ENCODE results near the gene DICER1.

The DICER1 gene

DNA sequence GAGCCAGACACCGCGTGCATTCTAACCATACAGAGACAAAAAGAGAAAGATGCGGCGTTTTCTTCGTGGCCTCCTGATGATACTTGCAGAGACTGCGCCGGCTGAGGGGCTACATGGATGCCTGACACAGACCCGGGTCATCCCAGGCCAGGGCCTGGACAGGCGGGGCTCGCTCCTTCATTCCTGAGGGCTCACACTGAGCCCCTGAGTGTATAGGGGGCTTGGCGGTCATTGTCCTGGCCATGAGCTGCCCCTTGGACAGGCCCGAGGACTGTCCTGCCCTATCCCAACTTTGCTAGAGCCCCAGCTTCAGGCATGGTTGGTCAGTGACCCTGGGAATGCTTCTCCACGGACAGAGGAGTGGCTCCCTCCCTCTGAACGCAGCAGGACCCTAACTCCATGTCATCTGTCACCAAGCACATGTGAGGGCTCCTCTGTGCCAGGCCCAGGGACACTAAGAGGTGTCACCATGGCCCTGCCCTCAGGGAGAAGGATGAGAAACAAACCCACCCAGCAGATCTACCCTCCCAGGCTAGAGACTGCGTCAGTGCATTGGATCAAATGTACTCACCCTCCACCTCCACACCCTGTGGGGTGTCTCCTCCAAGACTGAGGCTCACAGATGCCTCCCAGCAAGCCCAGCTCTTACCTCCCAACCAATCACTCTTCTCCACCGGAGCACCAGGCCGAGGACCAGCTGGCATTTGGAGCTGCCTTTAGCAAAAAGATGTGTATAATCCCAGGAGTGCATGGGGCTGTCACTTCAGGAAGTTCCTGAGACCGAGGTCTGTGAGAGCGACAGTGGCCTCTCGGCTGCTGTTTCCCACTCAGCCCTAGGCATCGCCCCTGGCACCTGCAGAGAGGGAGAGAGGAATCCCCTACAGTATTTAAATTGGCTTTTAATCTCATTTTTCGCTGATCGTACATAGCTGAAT is 102.7 kb downstream of the DICER1 start:
- FAIRE-seq = no peak

DNA sequence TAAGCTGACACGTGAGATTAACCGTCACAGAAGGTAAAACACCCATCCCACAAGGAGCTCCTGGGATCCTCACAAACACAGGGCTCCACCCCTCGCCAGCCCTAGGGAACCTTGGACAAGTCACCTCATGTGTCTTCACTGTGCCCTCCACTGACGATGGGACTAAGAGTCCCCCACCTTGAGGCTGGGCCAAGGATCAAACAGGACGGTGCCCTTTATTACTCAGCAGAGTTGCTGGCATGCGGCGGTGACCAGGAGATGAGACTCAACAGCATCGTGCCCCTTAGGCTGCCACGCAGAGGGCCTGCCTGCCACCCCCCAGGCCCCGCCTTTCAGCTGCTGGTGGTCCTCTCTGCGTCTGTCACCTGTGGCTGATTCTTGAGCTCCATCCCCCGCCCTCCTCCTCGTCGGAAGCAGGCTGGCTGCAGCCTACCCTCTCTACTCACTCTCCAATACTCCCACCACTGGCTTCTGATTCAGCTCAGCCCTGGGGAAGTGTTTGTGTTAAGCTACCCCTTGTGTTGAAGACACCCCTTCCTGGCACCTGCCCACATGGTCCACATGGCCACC is 105.2 kb downstream of the DICER1 start:
- no peak for FAIRE-seq

DNA sequence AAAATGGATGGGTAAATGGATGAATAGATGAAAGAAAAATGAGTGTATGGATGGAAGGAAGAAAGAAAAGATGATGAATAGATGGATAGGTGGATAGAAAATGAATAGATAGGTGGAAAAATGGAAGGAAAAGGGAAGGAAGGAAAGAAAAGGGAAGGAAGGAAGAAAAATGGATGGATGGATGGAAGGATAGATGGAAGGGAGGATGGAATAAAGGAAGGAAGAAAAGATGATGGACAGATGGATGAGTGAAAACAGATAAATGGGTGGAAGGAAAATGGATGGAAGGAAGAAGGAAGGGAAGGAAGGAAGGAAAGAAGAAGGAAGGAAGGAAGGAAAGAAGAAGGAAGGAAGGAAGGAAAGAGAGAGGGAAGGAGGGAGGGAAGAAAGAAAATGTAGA is 107.4 kb downstream of the DICER1 start:
- no peak for FAIRE-seq

DNA sequence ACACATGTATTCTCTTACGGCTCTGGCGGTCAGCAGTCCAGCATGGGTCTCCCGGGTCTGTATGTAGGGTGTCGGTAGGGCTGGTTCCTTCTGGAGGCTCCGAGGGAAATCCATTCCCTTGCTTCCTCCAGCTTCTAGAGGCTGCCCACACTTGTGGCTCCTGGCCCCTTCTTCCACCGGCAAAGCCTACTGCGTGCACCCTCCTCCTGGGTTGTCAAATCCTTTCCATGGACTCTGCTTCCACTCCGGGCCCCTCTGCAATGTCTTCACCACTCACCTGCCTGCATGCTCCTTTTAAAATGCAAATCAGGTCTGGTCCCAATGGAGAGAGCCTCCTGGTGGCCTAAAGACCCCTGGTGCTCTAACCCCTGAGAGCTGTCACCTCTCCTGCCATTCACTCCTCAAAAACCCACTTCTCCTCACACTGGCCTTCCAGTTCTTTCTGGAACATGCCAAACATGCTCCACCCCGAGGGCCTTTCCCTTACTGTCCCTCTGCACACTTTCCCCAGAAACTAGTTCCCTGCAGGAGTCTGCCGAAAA is 108.5 kb downstream of the DICER1 start:
- no peak for FAIRE-seq

DNA sequence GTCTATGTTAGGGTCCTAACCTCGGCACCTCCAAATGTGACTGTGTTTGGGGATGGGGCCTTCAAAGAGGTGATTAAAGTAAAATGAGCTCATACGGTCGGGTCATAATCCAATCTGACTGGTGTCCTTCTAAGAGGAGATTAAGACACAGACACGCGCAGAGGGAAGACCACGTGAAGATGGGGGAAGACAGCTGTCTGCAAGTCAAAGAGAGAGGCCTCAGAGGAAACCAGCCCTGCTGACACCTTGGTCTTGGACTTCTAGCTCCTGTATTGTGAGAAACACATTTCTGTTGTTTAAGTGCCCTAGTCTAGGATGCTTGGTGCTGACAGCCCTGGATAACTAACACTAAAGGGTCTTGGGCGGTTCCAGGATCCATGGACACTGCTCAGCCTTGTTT is 109.6 kb downstream of the DICER1 start:
- no peak for FAIRE-seq

DNA sequence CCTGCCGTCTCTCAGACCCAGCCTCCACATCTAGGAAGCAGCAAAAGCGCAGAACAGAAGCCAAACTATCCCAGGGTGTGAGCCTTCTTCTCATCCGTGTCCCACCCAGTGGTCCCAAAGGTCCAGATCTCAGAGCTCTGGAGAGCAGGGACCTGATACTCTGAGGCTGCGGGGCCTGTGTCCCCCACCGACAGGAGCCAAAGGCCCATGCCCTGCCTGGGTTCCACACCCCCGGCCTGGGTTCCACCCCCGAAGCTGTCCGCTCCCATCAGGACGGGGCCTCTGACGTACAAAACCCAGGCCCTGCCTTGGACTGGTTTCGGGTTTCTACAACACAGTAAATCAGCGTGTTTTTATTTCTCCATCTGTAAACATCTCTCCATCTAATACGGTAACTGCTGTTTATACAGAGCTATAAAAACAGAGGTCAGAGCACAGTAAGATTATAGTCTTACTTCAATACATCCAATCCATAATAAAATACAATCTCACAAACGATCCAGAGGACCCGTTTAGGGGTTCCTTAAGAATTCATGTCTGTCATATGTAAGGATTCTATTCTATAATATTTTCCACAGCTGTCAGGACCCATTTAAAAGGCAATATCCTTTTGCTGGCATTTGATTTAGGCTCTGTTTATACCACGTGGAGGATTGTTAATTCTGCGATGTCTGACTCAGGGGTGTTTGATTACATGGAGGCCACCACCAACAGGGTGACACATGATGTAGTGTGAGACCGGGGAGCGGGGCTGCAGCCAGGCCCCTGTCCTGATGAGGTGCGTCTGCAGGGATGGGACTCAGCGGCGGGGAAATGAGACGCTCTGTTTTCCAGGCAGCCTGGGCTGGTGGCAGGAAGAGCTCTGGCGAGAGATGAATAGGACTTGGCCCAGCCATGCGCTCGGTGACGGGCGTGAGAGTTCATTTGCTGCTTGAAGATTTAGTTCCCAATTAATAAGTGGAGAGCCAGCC is 110.3 kb downstream of the DICER1 start:
- no peak for FAIRE-seq

DNA sequence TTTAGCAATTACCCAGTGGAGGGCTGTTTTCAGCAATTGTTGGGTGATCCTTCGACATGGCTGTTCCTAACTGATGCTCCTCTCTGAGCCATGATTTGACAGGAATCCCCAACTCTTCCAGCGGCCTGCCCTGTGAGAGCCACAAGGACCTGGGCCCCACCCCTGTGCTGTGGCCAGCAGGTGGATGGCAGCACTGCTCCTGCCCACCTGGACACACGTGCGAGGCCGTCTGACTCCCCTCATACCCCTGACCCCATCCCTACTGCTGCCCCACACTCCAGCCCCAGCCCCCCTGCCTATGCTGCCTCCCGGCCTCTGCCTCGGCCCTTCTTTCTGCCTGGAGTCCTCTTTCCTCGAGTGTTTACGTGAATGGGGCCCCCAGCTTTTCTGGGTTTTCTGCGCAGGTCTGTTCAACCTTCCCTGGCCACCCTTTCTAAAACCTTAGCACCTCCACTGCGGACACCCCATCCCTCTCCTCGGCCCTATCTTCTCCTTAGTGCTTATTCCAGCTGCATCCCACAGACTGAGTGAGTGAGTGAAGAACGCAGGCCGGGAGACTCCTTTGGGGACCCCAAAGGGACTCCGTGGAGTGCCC is 111.4 kb downstream of the DICER1 start:
- no peak for FAIRE-seq

DNA sequence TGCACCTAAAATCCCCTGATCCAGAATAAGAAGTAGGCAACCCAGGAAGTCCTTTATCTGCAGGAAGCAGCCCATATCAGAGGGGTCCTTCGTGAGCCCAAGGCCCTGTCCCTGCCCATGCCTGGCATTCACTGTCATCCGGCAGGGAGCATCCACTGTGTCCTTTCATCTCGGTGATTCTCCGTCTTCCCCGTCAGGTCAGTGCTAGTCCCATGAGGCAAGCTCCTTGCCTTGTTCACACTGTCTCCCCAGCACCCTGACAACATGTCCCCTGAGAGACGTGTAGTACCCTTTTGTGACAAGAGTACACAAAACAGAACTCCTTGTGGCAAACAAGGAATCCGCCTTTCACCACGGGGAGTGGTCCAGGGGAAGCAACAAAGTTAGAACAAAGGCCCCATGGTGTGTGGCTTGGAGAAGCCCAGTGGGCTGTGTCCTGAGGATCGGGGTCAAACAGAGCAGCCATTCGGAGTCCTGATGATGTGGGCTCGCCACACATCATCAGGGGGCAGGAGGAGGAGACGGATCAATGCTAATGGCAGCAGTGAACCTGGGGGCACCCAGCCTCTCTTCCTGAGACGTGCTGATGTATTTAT is 112.1 kb downstream of the DICER1 start:
- FAIRE-seq = no peak

DNA sequence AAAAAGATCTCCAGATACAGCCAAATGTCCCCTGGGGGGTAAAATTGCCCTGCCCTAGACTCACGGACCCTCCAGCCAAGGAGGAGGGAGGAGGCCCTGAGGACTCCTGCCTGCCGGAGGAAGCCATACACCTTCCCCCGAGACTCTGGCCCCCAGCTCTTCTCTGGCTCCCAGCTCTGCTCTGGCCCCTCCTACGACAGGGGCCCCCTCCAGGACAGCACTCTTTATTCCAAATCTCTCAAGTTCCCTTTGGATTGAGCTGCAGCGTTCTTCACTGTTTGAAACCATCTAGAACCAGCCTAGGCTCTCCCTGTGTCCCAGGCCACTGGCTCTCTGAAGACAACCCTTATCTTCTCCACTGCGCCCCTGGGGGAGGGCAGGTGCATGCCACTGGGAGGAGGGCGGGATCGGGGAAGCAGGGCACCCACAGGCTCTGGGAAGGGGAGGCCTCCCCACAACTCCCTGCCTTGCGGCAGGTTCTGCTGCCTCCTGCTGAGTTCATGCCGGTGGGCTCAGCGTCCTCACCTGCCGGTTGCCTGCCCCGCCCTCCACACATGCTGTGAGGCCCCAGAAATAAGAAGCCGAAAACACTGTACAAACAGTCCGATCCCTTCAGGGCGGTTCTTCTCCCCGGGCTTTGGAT is 112.7 kb downstream of the DICER1 start:
- FAIRE-seq = no peak

DNA sequence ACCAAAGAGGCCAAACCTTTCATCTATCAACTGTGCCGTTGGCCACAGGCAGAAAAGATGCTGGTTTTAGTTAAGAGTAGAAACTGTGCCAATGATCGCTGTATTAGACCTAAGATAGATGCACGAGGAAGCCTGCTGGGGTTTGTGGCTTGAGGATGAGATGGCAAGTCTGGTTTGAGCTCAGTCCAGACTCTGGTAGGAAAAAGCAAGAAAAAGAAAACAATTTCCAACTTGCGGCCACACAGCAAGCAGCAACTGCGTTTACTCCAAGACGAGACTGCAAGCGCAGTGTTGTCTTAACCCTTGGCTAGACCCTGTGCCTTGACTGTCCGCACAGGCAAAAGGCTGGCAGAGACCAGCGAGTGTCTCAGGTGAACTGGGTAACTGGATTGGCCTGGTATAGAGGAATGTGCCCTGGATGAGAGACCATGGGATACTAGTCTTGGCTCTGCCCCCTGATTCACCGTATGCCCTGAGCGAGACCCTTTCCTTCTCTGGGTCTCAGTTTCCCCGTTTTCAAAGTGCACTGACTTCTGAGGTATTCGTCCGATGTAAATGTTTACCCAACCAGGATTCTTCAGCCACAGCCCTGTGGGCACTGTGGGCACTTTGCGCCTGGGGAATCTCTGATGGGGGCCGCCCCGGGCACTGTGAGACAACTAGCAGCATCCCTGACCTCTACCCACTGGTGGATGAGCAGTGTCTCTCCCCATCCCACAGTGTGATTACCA is 113.4 kb downstream of the DICER1 start:
- FAIRE-seq = no peak

DNA sequence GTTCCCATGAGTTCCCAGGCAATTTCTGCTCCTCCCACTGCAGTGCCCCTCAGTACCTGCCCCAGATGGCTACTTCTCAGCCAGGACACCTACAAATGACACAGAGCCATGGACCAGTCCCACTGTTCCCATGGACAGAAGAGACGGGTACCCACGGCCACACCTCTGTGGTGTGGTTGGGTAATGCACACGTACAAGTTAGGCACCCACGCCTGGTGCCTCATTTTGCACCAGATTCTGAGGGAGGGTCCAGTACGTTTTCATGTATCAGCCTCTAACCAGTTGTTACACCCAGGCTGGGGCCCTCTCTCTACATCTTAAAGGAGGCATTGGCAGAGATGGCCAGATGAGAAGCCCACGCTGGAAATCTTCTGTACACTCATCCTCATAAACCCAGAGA is 114.0 kb downstream of the DICER1 start:
- FAIRE-seq = no peak

DNA sequence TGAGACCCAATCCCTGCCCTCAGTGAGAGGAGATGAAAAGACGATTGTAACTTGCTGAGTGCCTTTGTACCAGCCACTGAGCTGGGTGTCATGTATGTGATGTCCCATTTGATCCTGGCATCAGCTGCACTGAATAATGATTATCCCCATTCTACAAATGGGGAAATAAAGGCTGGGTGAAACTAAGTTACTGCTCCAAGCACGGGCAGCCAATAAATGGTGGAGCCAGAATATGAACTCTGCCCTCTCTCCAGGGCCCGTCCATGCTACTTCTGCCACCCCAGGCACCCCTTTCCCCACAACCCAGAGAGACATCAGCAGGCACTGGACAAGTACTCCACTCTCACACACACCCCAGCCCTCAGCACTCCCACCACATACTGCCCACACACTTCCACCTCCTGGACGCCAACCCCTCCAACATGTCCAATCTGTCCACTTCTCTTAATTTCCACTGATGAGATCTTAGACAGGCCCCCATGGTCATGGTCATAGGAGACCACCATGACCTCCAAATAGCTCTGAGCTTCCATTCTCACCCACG is 115.8 kb downstream of the DICER1 start:
- FAIRE-seq = no peak

DNA sequence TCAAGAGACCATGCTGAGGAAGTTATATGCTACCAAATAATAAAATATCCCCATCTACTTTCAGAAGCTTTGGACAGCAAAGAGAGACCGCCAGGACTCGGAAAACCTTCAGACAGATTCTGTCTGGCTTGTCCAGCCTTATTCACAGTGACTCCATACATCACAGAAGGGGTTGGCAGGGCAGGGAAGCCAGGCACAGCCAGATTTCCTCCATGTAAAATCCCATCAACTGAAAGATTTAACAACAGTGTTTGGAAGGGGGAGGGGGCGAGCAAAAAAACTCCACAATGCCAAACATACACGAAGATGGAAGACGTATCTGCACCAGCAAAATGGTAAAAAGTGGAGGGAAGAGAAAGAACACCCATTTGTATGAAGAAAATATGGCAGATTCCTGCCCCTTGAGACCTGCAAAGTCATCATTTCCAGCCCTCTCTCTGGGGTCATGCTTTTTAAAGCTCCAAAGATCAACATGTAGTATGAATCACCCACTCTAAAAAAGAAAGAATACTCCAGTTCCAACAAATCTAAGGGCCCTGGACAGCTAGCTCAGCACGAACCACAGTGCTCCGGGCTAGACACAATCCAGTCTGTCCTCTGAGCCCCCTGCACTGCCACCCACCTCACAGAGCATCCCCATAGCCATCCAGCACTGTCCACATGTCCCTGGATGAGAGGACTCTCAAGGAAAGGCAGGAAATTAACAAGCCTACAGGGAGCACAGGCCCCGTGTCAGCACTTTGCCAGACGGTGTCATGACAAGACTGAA is 116.4 kb downstream of the DICER1 start:
- FAIRE-seq = no peak

DNA sequence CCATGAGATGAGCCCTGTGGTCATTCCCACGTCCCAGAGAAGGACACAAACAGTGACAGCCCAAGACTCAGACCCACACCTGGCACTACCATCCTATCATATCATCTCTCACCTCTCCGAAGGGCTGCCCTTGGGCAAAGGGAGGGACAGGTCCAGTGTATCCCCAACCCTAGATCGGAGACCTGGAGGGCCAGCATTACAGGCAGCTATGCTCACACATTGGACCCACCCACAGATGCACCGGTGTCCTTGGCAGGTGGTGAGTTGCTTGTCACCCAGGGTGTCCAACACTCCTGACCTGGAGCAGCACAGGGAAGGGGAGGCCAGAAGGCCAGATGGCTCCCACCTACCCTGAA is 117.4 kb downstream of the DICER1 start:
- no peak for FAIRE-seq

DNA sequence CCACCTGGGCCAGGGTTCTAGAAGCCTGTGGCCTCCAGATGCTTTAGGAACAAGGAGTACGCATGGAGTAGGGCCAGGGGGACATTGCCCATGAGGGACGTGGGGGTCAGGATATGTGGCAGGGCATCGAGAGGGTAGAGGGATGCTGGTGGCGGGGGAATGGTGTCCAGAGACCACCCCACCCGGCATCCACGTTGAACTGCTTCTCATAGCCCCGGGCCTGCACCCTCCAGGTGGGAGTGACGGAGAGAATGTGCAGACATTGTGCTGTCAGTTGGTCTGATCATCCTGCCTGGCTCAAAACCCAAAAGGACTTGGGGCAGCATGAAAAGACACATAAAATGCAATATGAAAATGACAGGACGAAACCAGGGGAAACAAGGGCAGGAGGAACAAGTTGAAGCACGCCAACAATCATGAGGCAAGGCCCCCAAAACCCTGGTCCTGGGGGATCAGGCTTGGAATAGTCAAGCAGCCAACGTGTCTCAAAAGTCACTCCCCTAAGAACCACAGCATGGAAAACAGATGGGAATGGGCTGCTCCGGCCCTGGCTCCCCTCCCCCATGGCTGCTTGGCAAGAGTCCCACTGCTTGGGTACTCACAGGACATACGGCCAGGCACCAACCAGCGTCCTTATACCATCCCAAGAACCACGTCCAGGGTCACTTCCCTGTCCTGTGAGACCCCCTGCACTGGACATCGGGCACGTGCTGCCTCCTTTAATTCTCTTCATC is 117.9 kb downstream of the DICER1 start:
- no peak for FAIRE-seq

DNA sequence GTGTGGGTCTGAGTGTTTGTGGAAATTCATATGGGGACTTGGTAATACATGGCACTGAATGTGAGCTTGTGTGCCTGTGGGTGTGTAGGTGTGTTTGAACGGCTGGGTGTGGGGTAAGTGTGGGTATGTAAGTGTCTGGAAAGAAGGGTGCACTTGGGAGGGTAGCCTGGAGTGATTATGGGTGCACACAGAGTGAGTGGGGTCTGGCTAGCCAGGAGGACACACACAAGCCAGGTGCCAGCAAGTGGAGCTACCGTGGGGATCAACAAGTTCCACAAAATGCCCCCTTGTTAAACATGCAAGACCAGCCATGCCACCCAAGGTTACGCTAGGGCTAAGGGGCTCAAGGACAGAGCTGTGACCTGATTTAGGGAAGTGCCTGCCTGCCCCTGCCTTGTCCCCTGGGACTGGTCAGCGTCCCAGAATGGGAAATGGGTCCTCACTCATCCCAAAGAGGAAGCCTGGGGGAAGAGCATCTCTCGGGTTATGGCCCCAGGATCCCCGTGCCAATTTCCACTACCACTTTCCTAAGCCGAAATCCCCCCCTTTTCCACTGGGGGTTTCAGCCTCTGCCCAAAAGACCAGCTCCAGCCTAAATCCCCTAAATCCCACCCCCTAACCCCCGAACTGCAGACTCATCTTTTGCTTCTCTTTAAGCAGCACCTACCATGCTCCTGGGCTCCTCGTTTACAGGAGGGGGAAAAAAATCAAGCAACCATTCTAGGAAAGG is 118.6 kb downstream of the DICER1 start:
- no peak for FAIRE-seq

DNA sequence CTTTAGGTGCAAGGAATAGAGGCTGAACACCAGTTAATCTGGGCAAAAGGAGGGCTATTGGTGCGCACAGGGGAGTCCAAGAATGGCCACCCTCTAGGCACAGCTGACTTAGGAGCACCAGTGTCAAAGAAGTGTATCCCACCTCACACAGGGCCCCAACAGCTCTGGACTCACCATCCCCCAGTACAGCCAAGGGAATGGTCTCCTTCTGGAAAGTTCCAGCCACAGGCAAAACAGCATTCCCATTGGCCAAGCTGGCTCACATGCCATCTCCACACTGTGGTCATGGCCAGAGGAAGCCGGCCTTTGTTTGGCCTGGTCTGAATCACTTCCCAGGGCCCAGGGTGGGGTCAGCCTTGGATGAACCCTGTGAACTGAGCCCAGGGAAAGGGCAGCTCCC is 120.1 kb downstream of the DICER1 start:
- FAIRE-seq = no peak
